HT1080 (cell line): ENCODE measurements around the gene GAS2. TPM values are rescaled to one million over a fixed set of nuclear protein-coding genes. Genes with fewer than 3 reads are reported as not detected.

Experiments used
- small RNA-seq: library from RNA; depleted of rRNA; stranded (forward); fragments of <200 nt; gene quantifications from one replicate; pipeline ENCODE3, GENCODE V24; 2014
- total RNA-seq: library from RNA; depleted of rRNA; stranded (reverse); fragments of >200 nt; shearing (Covaris generic); gene quantifications from 2 replicates; pipeline ENCODE4 v1.2.3, GENCODE V29; 2014; rRNA removed

Gene GAS2
- total RNA-seq, 1 experiment from 2014 or later, result 0.82 TPM

Small RNA genes within 50 kb of the gene (small RNA-seq; reads per million reads assigned to genes)
- gene RNA5SP338, result 0.16 reads per million

Other genes starting within 250 kb of the GAS2 start
- gene FANCF, start 40.8 kb upstream of the GAS2 start, total RNA-seq, result 9.7 and 10.9 TPM in 2 replicates
- 20.7 and 22.5 TPM in 2 replicates for gene SVIP, start 163.2 kb downstream of the GAS2 start, total RNA-seq
- not detected in 2 replicates for gene CCDC179, start 193.9 kb downstream of the GAS2 start, total RNA-seq